Raji (cell line): ENCODE measurements around the gene KIFBP.

Source experiments
- POLR2A ChIP-seq: IDR thresholded peaks from 2 replicates; pipeline ENCODE4 v1.6.1; 2011; ENCODE audit warnings: low read depth, low read length, control low read depth; ENCODE audit not compliant: insufficient read depth

Gene KIFBP

DNA sequence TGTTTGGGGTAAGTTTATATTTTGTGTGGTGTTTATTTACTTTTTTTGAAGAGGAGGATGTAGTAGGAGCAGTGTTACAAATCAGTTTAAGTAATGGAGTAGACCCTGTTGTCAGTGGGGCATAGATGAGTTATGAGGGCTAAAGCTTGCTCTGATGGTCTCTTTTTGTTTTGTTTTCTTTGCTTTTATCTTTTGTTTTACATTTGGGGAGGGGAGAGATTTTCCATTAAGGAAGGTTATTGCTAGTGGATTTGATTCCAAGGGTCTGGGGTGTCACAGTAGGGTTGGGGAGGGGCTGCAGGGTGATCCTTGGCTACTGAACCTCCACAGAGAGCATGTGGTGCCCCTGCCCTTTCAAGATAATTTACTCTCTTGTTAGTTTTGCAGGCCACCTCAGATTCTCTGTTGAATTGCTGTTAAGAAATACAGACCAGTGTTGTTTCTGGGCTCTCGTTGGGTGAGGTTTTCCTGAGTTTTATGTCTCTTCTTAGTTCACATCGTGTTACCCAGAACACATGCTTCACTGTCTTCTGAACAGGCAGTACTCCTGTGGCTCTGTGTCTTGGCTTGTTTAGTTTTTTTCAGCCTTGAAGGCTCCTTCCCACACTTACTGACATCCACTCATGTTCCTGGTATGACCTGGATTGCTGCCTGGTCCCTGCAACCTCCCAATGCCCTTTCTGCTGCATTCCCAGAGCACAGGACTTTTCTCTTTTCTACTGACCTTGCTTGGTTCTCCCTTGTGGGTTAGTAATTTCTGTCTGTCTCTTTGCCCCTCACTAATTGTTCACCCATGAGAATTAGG is 4.2 kb downstream of the KIFBP start:
- TF ChIP-seq POLR2A, result no peak

DNA sequence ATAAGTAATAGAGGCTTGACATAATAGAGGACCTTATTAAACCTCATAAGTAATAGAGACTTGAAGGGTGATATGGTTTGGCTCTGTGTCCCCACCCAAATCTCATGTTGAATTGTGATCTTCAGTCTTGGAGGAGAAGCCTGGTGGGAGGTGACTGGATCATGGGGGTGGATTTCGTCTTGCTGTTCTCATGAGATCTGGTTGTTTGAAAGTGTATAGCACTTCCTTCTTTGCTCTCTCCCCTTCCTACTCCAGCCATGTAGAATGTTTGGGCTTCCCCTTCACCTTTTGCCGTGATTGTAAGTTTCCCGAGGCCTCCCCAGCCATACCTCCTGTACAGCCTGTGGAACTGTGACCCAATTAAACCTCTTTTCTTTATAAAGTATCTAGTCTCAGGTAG is 8.6 kb downstream of the KIFBP start:
- TF ChIP-seq POLR2A, result no peak

DNA sequence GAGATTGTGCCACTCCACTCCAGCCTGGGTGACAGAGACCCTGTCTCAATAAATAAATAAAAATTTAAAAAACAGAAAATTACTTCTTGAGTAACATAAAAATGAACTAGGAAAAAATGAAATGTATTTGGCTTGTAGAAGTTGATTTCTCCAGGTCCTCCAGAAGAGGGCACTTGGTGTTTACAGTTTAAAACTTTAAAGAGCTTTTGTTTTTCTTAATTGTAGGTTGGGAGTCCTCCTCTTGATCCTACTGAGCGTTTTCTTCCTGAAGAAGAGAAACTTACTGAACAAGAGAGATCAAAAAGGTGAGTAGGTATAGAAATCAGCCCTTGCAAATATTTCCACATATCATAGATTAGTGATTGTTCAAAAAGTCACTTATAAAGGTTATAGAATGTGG is 16.2 kb downstream of the KIFBP start:
- TF ChIP-seq POLR2A, result no peak

DNA sequence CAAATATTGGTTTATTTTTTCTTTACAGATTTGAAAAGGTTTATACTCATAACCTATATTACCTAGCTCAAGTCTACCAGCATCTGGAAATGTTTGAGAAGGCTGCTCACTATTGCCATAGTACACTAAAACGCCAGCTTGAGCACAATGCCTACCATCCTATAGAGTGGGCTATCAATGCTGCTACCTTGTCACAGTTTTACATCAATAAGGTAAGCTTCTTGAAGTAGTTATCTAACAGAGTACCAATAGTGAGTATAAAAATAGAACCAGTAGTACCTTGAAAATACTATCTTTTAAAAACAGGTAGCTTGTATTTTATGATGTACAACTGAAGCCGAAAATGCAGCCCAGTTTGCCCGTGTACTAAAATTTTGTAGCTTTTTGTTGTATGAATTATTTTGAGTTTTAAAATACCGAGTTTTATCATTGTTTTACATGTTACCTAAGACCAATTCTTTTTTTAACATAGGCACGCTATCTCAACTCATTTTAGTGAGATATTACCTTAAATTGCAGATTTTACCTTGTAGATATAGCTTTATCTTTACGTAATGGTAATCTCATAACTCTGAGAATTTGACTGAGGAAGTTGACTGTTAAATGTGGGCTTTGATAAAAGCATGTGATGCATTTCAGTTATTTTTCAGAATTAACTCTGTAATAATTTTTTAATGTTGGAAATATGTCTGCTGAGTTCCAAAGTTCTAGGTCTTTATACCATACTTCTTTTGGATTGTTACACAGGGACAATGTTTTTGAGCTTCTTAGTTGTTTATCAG is 17.3 kb downstream of the KIFBP start:
- TF ChIP-seq POLR2A, result no peak

DNA sequence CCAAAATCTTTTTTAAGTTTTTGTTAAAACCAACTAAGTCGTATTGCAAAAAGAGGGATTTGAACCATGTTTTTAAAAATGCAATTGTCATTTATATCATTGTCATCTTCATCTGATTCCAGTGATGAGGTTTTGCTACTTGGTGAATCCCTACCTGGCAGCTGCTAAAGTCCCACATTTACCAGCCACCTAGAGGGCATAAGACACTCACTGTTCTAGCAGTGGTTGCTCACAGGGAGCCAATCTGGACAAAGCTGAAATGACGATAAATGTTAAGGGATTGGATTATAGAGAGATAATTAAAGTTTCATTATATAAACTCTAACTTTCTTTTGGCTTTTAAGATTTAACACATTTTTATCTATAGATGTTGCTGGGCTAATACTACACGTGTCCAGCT is 18.7 kb downstream of the KIFBP start:
- TF ChIP-seq POLR2A, result no peak

DNA sequence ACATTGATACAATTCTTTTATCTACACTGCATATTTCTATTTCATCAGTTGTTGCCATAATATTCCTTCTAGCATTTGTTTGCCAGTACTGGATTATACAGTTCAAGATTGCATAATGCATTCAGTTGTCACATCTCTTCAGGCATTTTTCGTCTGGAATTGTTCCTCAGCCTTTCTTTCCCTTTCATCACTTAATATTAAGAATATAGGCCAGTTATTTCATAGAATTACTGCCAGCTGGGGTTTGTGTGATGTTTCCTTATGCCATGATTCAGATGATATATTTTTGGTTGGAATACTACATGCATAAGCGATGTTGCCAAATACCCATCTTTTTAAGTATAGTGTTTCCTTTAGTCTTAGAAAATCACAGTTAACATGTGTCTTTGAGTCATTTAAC is 20.8 kb downstream of the KIFBP start:
- TF ChIP-seq POLR2A, result no peak

DNA sequence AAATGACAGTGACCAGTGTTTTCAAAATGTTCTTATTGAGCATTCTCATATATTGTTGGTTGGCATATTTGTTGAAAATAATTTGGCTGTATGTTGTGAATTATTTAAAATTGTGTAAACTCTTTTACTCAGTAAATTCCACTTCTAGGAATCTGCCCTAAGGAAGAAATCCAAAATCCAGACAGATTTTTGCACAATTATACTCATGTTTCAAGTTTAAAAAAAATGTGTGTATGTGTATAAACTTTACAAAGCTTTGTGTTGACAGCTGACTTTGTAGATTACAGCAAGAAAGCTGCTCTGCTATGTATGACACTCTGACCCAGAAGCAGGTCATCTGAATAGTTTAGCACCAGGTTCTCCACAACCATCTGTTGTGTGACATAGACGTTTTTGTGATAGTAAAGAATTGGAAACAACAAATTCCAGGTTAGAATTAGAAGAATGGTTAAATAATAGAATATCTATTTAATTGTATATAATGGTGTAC is 21.6 kb downstream of the KIFBP start:
- TF ChIP-seq POLR2A, result no peak

DNA sequence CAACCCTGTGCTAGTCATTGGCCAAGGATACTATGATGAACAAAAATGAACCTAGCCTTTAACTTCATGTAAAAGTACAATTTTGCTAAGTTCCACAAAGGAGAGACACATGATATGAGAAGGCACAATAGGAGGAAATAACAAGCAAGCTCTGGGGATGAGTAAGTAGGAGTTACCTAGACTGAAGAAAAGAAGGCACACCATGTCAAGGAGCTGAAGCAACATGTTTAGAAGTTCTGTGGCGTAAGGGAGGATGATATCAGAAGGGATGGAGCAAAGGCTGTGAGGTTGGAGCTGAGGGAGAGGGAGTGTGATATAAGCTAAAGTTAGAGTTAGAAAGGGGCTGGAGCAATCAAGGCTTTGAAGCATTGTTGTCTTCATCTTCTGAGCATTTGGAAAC is 25.6 kb downstream of the KIFBP start:
- no peak for TF ChIP-seq POLR2A

DNA sequence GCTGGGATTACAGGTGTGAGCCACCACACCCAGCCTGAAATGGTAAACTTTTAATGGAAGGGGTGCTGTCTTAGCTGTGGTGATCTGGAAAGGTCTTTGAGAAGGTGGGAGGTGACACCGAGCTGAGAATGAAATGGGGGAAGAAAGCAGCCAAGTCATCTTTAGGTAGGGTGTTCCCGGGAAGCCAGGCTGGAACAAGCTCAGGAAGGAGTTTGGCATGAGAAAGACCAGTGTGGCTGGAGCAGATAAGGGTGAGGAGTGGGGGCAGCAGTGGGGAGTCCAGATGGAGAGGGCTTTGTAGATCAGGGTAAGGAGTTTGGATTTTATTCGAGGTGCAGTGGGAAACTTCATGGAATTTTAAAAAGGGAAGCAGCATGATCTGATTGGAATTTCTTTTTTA is 30.0 kb downstream of the KIFBP start:
- no peak for TF ChIP-seq POLR2A

DNA sequence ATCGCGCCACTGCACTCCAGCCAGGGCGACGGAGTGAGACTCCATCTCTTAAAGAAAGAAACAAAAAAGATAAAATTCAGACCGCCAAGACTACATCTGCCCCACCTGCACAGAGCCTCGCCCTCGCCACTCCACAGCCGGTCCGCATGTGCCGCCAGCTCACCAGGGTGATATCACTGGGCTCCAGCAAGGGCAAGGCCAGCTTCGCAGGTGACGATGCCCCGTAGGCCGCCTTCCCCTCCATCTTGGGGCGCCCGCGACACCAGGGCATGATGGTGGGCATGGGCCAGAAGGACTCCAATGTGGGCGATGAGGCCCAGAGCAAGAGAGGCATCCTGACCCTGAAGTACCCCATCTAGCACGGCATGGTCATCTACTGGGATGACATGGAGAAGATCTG is 34.0 kb downstream of the KIFBP start:
- no peak for TF ChIP-seq POLR2A

DNA sequence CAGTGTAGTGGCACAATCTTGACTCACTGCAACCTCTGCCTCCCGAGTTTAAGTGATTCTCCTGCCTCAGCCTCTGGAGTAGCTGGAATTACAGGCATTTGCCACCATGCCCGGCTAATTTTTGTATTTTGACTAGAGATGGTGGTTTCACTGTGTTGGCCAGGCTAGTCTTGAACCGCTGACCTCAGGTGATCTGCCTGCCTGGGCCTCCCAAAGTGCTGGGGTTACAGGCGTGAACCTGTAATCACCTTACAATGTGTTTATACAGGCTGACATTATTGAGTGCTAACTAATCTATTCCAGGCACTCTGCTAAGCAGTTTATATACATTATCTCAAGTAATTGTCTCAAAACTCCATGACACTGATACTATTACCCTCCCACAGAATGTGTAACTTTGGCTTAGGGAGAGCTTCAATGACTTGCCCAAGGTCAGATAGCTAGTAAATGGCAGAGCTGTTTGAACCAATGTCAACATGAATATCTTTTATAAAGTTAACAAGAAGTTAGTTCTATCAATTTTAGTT is 36.8 kb downstream of the KIFBP start:
- no peak for TF ChIP-seq POLR2A

DNA sequence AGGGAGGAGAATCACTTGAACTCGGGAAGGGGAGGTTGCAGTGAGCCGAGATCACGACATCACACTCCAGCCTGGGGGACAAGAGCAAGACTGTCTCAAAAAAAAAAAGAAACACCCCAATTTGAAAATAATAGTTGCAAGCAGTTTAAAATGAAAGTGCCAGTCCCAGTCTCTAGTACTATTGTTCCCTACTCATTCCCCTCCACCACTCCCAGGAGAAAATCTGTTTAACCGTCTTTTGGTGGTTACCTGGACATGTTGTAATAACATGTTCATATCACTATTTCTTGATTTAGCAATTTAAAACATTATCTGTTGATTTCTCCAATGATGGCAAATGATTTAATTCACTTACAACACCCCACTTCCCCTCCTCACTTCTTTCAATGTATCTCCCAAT is 44.7 kb downstream of the KIFBP start:
- no peak for TF ChIP-seq POLR2A

DNA sequence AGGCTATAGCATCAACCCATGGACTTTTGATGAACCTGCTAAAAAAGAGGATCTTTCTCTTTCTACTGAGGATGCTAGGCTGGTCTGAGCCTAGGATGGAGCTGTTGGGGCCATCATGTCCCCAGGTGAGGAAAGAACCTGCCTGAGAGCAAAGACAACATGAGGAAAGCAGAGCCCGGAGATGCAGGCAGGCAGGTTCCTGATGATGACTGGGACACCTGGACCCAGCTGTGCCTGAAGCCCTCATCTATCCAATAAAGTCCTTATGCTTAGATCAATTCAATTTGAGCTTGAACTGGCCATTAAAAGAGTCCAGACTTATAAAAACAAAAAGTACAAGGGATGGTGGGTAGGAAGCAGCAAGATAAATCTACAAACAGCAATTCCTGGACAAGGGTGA is 48.9 kb downstream of the KIFBP start:
- TF ChIP-seq POLR2A, result no peak

DNA sequence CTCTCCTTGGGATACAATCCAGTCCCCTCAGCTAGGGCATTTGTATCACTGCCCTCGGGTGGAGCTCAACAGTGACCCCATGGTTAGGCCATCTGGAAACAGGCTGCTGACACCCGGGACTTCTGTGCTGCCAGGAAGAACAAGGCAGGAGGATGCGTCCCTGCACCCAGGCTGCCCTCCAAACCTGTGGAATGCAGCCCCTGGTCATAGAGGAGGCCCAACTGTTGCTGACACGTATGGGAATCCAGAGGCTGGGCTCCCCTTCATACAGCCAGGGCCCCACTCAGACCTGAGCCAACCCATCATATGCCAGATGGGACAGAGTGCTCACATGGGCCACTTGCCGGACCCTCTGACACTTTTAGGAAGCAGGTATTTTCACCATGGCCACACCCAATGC is 53.8 kb downstream of the KIFBP start:
- TF ChIP-seq POLR2A, result no peak

DNA sequence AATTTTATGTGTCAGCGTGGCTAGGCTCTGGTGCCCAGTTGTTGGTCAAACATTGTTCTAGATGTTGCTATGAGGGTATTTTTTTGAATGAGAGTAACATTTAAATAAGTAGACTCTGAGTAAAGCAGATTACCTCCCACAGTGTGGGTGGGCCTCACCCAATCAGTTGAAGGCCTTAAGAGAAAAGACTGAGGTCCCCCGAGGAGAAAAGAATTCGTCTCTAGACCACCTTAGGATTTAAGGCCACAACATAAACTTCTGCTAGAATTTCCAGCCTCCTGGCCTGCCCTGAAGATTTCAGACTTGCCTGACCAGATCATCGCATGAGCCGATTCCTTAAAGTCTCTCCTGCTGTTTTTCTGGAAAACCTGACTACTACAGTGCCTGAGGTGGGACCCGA is 54.2 kb downstream of the KIFBP start:
- no peak for TF ChIP-seq POLR2A

DNA sequence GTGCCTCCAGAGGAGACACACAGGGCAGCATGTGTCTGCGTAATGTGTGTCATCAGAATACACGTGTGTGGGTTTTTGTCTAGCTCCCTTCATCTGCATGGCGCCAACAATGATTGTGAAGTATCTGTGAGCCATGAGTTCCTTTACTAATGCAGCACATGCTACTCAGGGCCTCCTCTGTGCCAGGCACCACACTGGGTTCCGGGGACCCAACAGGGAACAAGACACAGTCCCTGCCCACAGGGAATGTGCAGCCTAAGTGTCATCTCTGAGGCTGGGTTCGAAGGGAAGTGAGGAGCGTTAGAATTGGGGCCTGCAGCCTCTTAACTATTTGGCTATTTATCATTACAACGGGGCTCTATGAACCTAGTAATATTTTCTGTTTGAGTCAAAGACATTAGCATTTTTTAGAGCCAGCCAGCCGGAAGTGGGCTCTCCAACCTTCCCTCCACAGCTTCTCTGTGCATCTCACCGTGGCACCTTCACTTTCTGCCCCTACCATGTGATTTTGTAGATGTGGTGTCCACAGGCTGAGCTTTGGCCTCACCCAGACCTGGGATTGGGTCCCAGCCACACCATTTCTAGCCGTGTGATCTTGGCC is 55.4 kb downstream of the KIFBP start:
- no peak for TF ChIP-seq POLR2A
